ENCODE results near the gene FARSA.
"Not testable (repeated sequence)": the region's sequence is repeated elsewhere in the genome, so short reads cannot be mapped to it uniquely, and the experiment has no call there.

The FARSA gene

DNA sequence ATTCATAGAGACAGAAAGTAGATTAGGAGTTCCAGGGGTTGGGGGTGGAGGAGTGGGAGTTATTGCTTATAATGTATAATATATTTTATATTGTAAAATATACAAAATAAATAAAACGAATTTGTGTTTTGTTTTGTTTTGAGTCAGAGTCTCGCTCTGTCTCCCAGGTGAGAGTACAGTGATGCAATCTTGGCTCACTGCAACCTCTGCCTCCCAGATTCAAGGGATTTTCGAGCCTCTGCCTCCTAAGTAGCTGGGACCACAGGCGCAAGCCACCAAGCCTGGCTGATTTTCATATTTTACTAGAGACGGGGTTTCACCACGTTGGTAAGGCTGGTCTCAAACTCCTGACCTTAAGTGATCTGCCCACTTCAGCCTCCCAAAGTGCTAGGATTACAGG is 26.0 kb upstream of the FARSA start:
- peaks cover 23% of the 10 kb centered on the region for H3K4me1 Mint-ChIP-seq (ENCODE audit: low read depth)

GRCh38 chr19:12957389-12957952 is 24.0 kb upstream of the FARSA start:
- not testable (repeated sequence) for H3K36me3 Mint-ChIP-seq; H3K27me3 Mint-ChIP-seq; H3K9me3 Mint-ChIP-seq (ENCODE audit: low read depth)
- H3K27ac Mint-ChIP-seq, result peak overlapping the region; percentile 97
- peak overlapping the region; percentile 90 for H3K4me3 Mint-ChIP-seq
- H3K4me1 Mint-ChIP-seq (ENCODE audit: low read depth), result peaks cover 29% of the 10 kb centered on the region

More for the DNA sequence above, 26.0 kb upstream of the FARSA start:
- H3K9me3 Mint-ChIP-seq (ENCODE audit: low read depth), result no peaks in the 10 kb centered on the region
- no peaks in the 10 kb centered on the region for H3K27me3 Mint-ChIP-seq
- no peak overlapping the region for H3K4me3 Mint-ChIP-seq
- H3K36me3 Mint-ChIP-seq, result no peaks in the 10 kb centered on the region
- no peak overlapping the region for H3K27ac Mint-ChIP-seq

- peak within 1 kb of the TSS; percentile 92 for H3K4me3 Mint-ChIP-seq
- H3K9me3 Mint-ChIP-seq (ENCODE audit: low read depth), result no peaks in the 10 kb centered on the region
- no peaks in the 10 kb centered on the region for H3K27me3 Mint-ChIP-seq
- H3K27ac Mint-ChIP-seq, result peak within 1 kb of the TSS; percentile 97
- peaks cover 29% of the 10 kb centered on the region for H3K4me1 Mint-ChIP-seq (ENCODE audit: low read depth)
- H3K36me3 Mint-ChIP-seq, result no peaks in the 10 kb centered on the region
Measured at GRCh38 chr19:12956446-12957388, 23.2 kb upstream of the FARSA start, which contains the start of gene GADD45GIP1. Gene GADD45GIP1, minus strand, starts transcription at chr19:12957223. Its CDS starts 11 bp downstream, at chr19:12957212.

GRCh38 chr19:12955996-12956395 is 22.5 kb upstream of the FARSA start:
- Mint-ChIP-seq H3K36me3 (no peaks in the 10 kb centered on the region), H3K4me3 (peak overlapping the region; percentile 92), H3K27ac (peak overlapping the region; percentile 93), H3K9me3 (ENCODE audit: low read depth) (no peaks in the 10 kb centered on the region), H3K27me3 (no peaks in the 10 kb centered on the region), H3K4me1 (ENCODE audit: low read depth) (peaks cover 29% of the 10 kb centered on the region)

DNA sequence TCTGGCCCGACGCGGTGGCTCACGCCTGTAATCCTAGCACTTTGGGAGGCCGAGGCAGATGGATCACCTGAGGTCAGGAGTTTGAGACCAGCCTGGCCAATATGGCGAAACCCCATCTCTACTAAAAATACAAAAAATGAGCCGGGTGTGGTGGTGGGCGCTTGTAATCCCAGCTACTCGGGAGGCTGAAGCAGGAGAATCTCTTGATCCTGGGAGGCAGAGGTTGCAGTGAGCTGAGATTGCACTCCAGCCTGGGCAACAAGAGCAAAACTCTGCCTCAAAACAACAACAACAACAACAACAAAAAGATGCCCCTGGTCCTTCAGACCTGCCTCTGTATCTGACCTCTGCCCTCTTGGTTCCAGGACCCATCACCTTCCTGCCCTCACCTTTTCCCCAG is 22.1 kb upstream of the FARSA start:
- H3K9me3 Mint-ChIP-seq (ENCODE audit: low read depth); H3K27me3 Mint-ChIP-seq; H3K36me3 Mint-ChIP-seq: not testable (repeated sequence)
- H3K27ac Mint-ChIP-seq, result peak overlapping the region; percentile 93
- H3K4me1 Mint-ChIP-seq (ENCODE audit: low read depth), result peaks cover 29% of the 10 kb centered on the region
- H3K4me3 Mint-ChIP-seq, result peak overlapping the region; percentile 92

- Mint-ChIP-seq H3K4me3 (peak overlapping the region; percentile 92), H3K9me3 (ENCODE audit: low read depth) (no peaks in the 10 kb centered on the region), H3K36me3 (peaks cover 4% of the 10 kb centered on the region), H3K4me1 (ENCODE audit: low read depth) (peaks cover 31% of the 10 kb centered on the region), H3K27me3 (no peaks in the 10 kb centered on the region), H3K27ac (peak overlapping the region; percentile 81)
Measured at GRCh38 chr19:12954612-12954962, 21.1 kb upstream of the FARSA start.

GRCh38 chr19:12953799-12954611 is 20.5 kb upstream of the FARSA start:
- H3K36me3 Mint-ChIP-seq, result peaks cover 4% of the 10 kb centered on the region
- H3K27me3 Mint-ChIP-seq, result no peaks in the 10 kb centered on the region
- H3K4me1 Mint-ChIP-seq (ENCODE audit: low read depth), result peaks cover 31% of the 10 kb centered on the region
- H3K9me3 Mint-ChIP-seq (ENCODE audit: low read depth), result no peaks in the 10 kb centered on the region
- H3K4me3 Mint-ChIP-seq, result peak overlapping the region; percentile 92
- H3K27ac Mint-ChIP-seq, result peak overlapping the region; percentile 81

DNA sequence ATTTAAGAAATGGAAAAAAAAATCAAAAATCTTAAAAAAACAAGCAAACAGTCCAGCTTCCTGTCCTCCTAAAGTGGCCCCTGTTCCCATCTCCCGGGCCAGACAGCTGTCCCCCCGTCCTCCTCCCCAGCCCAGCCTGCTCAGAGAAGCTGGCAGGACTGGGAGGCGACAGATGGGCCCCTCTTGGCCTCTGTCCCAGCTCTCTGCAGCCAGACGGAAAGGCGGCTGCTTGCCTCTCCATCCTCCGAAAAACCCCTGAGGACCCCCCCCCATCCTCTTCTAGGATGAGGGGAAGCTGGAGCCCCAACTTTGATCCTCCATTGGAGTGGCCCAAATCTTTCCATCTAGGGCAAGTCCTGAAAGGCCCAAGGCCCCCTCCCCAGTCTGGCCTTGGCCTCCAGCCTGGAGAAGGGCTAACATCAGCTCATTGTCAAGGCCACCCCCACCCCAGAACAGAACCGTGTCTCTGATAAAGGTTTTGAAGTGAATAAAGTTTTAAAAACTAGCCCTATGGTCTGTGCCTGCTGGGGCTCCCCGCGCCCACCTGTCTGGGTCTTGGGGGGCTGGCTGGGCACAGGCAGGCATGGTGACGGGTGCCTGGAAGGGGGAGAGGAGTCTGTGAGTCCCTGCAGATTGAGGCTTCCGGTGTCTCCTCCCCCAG is 19.8 kb upstream of the FARSA start:
- Mint-ChIP-seq H3K4me3 (no peak overlapping the region), H3K27me3 (no peaks in the 10 kb centered on the region), H3K36me3 (peaks cover 4% of the 10 kb centered on the region), H3K27ac (no peak overlapping the region), H3K4me1 (ENCODE audit: low read depth) (peaks cover 33% of the 10 kb centered on the region), H3K9me3 (ENCODE audit: low read depth) (no peaks in the 10 kb centered on the region)

DNA sequence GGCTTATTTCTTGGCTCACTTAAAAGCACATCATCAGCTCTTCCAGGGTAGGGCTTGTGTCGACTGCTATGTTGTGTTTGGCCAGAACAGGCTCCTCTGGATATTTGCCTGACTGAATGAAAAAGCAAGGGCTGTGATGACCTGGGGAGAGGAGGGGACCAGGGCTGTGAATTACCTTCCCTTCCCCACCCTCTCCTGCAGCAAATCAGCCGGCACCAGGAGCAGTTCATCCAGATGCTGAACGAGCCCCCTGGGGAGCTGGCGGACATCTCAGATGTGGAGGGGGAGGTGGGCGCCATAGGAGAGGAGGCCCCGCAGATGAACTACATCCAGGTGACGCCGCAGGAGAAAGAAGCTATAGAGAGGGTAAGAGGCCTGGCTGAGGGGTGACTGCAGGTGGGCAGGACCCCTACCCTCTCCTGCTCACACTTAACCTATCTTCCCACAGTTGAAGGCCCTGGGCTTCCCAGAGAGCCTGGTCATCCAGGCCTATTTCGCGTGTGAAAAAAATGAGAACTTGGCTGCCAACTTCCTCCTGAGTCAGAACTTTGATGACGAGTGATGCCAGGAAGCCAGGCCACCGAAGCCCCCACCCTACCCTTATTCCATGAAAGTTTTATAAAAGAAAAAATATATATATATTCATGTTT is 19.1 kb upstream of the FARSA start:
- H3K4me3 Mint-ChIP-seq, result no peak overlapping the region
- peaks cover 34% of the 10 kb centered on the region for H3K4me1 Mint-ChIP-seq (ENCODE audit: low read depth)
- H3K27ac Mint-ChIP-seq, result peak overlapping the region; percentile 46
- no peaks in the 10 kb centered on the region for H3K27me3 Mint-ChIP-seq
- H3K36me3 Mint-ChIP-seq, result peaks cover 6% of the 10 kb centered on the region
- no peaks in the 10 kb centered on the region for H3K9me3 Mint-ChIP-seq (ENCODE audit: low read depth)

DNA sequence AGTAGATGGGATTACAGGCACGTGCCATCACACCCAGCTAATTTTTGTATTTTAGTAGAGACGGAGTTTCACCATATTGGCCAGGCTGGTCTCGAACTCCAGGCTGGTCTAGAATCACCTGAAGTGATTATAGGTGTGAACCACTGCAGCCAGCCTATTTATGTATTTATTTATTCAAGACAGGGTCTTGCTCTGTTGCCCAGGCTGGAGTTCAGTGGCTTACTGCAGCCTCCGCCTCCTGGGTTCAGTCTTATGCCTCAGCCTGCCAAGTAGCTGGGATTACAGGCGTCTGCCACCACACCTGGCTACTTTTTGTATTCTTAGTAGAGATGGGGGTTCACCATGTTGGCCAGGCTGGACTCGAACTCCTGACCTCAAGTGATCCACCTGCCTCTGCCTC is 18.5 kb upstream of the FARSA start:
- H3K36me3 Mint-ChIP-seq; H3K4me3 Mint-ChIP-seq; H3K9me3 Mint-ChIP-seq (ENCODE audit: low read depth); H3K27me3 Mint-ChIP-seq: not testable (repeated sequence)
- Mint-ChIP-seq H3K27ac (peak overlapping the region; percentile 41), H3K4me1 (ENCODE audit: low read depth) (peaks cover 35% of the 10 kb centered on the region)

GRCh38 chr19:12949363-12950283 is 16.1 kb upstream of the FARSA start:
- Mint-ChIP-seq H3K4me1 (ENCODE audit: low read depth) (peaks cover 31% of the 10 kb centered on the region), H3K4me3 (peak overlapping the region; percentile 30), H3K27me3 (no peaks in the 10 kb centered on the region), H3K27ac (peak overlapping the region; percentile 86), H3K9me3 (ENCODE audit: low read depth) (no peaks in the 10 kb centered on the region), H3K36me3 (peaks cover 8% of the 10 kb centered on the region)

GRCh38 chr19:12948612-12949362 is 15.3 kb upstream of the FARSA start:
- H3K4me3 Mint-ChIP-seq, result peak overlapping the region; percentile 42
- H3K27ac Mint-ChIP-seq, result peak overlapping the region; percentile 22
- H3K4me1 Mint-ChIP-seq (ENCODE audit: low read depth), result peaks cover 29% of the 10 kb centered on the region
- H3K36me3 Mint-ChIP-seq, result peaks cover 8% of the 10 kb centered on the region
- no peaks in the 10 kb centered on the region for H3K9me3 Mint-ChIP-seq (ENCODE audit: low read depth)
- no peaks in the 10 kb centered on the region for H3K27me3 Mint-ChIP-seq

Data from activated naive CD8-positive, alpha-beta T cell (primary cell).